HepG2 (cell line): ENCODE results near the gene PLD1.

Source experiments
- ASH2L ChIP-seq: fragments of 300-600, 200-600 bp; sonication (generic); IDR thresholded peaks from 2 replicates; pipeline ENCODE4 v1.7.0; 2017; ENCODE audit warnings: low read depth, mild to moderate bottlenecking, moderate library complexity, mixed read lengths, low read length; ENCODE audit not compliant: insufficient read length
- CREB1 ChIP-seq, 2 experiments: fragments of 450-650 bp in 1 of 2; IDR thresholded peaks; 2 replicates each; pipeline ENCODE4 v1.6.1; 2016 to 2017; ENCODE audit warnings: control low read depth in 1 of 2, mild to moderate bottlenecking in 1 of 2, missing compliant biosample characterization in 1 of 2, missing genetic modification characterization in 1 of 2
- EZH2 ChIP-seq: conservative IDR thresholded peaks from 2 replicates; pipeline ENCODE4 v1.6.1; 2012; ENCODE audit warnings: mild to moderate bottlenecking, low read depth, low read length, moderate library complexity
- FOSL1 ChIP-seq: sonication (generic); formaldehyde crosslinking; IDR thresholded peaks from 2 replicates; pipeline ENCODE4 v1.9.0; 2021; ENCODE audit warnings: missing genetic modification reagents, borderline replicate concordance
- ZNF44 ChIP-seq: sonication (generic); formaldehyde crosslinking; IDR thresholded peaks from 2 replicates; pipeline ENCODE4 v1.5.1; 2020; ENCODE audit warnings: mild to moderate bottlenecking, missing genetic modification reagents
- TF ChIP-seq, protein P1 (sequence below): sonication (generic); formaldehyde crosslinking; IDR thresholded peaks from 2 replicates; pipeline ENCODE4 v1.8.1; 2023; ENCODE audit warnings: missing genetic modification reagents, inconsistent platforms, borderline replicate concordance
- TF ChIP-seq, protein P2 (sequence below): sonication (generic); formaldehyde crosslinking; IDR thresholded peaks from 2 replicates; pipeline ENCODE4 v1.8.0; 2022; ENCODE audit warnings: mild to moderate bottlenecking, missing genetic modification reagents; ENCODE audit not compliant: insufficient replicate concordance

GRCh38 chr3:171784387-171784786, 25.9 kb downstream of the PLD1 start:
- TF ChIP-seq ZNF44 (CRISPR knock-in tag), result no peak
- no peak for TF ChIP-seq CREB1 (IDR thresholded peaks at IDR 0.05)
- no peak for TF ChIP-seq CREB1 (CRISPR knock-in tag; IDR thresholded peaks at IDR 0.05)
- TF ChIP-seq FOSL1, result no peak
- TF ChIP-seq EZH2, result no peak
- TF ChIP-seq, protein P1, sequence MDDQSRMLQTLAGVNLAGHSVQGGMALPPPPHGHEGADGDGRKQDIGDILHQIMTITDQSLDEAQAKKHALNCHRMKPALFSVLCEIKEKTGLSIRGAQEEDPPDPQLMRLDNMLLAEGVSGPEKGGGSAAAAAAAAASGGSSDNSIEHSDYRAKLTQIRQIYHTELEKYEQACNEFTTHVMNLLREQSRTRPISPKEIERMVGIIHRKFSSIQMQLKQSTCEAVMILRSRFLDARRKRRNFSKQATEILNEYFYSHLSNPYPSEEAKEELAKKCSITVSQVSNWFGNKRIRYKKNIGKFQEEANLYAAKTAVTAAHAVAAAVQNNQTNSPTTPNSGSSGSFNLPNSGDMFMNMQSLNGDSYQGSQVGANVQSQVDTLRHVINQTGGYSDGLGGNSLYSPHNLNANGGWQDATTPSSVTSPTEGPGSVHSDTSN (CRISPR knock-in tag), result no peak
- TF ChIP-seq ASH2L, result no peak
- TF ChIP-seq, protein P2, sequence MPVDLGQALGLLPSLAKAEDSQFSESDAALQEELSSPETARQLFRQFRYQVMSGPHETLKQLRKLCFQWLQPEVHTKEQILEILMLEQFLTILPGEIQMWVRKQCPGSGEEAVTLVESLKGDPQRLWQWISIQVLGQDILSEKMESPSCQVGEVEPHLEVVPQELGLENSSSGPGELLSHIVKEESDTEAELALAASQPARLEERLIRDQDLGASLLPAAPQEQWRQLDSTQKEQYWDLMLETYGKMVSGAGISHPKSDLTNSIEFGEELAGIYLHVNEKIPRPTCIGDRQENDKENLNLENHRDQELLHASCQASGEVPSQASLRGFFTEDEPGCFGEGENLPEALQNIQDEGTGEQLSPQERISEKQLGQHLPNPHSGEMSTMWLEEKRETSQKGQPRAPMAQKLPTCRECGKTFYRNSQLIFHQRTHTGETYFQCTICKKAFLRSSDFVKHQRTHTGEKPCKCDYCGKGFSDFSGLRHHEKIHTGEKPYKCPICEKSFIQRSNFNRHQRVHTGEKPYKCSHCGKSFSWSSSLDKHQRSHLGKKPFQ (CRISPR knock-in tag), result no peak
